AG04449 (cell line): ENCODE data around the gene PRRX1.

Experiments
- CTCF ChIA-PET: fragments of 350-600 bp; formaldehyde crosslinking; extraction: SDS; loops from one replicate; lab custom pipeline; 2021; ENCODE audit warnings: antibody characterized with exemption; lab: Yijun Ruan, JAX
- POLR2A ChIA-PET: fragments of 400-600, 350-600 bp; formaldehyde crosslinking; extraction: SDS; loops from one replicate; lab custom pipeline; 2020; ENCODE audit warnings: antibody characterized with exemption, inconsistent platforms; lab: Yijun Ruan, JAX
- DNase-seq: peaks from one replicate; pipeline ENCODE4 v3.0.0-alpha.2; 2010; ENCODE audit warnings: low read depth, low spot score
- H3K4me3 ChIP-seq: 2 replicates; pipeline ENCODE4 v1.5.1; 2011; ENCODE audit warnings: low read depth, mild to moderate bottlenecking, control low read depth, low read length
- CTCF ChIP-seq: IDR thresholded peaks from one replicate; pipeline ENCODE4 v1.5.1; 2011; ENCODE audit warnings: mild to moderate bottlenecking, moderate library complexity, low read length, control low read depth, inconsistent platforms; ENCODE audit not compliant: insufficient read depth; ENCODE audit errors: missing control alignments

The PRRX1 gene

DNA sequence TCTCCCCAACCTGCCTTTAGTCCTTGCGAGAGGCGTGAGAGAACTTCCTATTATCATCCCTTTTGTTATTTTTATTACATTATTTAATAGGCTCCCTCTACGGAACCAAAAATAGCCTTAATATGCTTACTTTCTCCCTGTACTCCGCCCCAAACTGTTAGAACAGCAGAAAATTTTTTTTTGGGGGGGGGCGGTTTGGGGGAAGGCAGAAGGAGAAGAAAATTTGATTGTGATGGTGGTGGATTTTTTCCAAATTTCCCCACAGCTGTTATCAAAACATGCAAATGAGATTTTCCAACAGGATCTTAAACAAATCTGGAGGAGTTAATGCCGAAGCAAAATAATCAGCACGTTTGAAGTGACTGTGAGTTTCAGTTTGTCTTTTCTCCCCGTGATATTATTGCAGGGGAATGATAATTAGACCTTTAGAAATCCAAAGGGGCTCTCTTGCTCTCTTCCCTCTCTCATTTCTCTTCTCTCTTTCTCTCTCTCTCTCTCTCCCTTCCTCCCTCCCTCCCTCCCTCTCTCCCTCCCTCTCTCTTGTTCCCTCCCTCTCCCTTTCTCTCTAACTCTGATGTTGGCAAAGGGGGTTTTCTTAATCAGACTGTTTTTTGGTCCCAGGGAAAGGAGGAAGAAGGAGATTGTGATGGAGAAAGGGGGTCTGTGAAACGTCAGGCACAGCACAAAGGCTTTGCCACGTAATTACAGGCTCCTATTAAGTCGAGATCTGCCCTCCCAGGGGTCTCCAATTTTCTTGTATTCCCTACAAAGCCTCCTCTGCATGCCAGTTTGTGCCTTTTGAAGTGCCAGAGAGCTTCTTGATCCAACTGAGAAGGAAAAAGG is 1.1 kb upstream of the PRRX1 start:
- TF ChIP-seq CTCF = no peak
- CTCF ChIA-PET = interaction anchor here (0.7 to 1.0 kb wide), 3 partner anchors 103 to 652 kb away, joined by 3 to 4 read pairs (median 4); no protein-coding TSS in a partner anchor
- POLR2A ChIA-PET = interaction anchor here (0.6 to 2.0 kb wide), 2 partner anchors 13 to 130 kb away, joined by 3 to 6 read pairs; no protein-coding TSS in a partner anchor
- H3K4me3 ChIP-seq = peak overlapping the region; percentile 95
- DNase-seq = no peak

DNA sequence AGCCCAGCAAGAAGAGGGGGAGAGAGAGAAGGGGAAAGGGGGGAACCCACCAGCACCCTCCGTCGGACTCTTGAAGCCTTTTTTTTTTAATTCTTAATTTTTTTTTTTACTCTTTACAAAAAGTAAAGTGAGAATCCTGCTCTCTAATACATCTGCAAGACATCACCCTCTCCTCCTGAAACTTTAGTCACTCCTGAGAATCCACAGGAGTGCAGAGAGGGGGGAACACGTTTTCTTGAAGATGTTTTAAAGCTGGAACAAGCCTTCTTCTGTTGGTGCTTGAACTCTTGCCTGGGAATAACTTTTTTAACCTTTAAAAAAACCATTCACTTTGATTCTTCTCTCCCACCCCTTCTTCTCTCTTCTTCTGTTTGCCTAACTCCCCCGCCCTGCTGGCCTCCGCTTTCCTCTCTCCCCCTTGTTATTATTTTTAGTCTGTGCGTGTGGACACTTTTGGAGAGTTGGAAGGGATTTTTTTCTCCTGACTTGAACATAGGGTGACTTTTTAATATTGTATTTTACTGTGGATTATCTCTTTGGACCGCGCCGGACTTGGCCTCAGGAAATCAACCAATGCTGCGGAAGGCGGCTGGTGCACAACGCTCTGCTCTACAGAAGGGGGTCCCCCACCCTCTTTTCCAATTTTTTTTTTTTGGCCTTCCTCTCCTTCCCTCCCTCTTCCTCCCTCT is 383 bp upstream of the PRRX1 start:
- DNase-seq = no peak
- ChIA-PET CTCF (interaction anchor here (0.7 to 1.1 kb wide), 4 partner anchors 102 to 653 kb away, joined by 3 to 4 read pairs (median 4); no protein-coding TSS in a partner anchor), POLR2A (interaction anchor here (0.6 to 2.0 kb wide), 3 partner anchors 12 to 132 kb away, joined by 3 to 9 read pairs (median 6); partner anchors contain the start of gene GORAB)
- TF ChIP-seq CTCF = no peak
- peak overlapping the region; percentile 95 for H3K4me3 ChIP-seq

GRCh38 chr1:170664828-170665612 is 1.1 kb downstream of the PRRX1 start:
- ChIA-PET POLR2A (interaction anchor here (0.7 to 2.0 kb wide), 4 partner anchors 11 to 133 kb away, joined by 3 to 9 read pairs (median 4); partner anchors contain the start of gene GORAB), CTCF (interaction anchor here (0.7 to 1.8 kb wide), 5 partner anchors 11 to 737 kb away, joined by 3 to 5 read pairs (median 4); no protein-coding TSS in a partner anchor)
- peak; percentile 36 for TF ChIP-seq CTCF
- no peak for DNase-seq
- peak overlapping the region; percentile 95 for H3K4me3 ChIP-seq

GRCh38 chr1:170665629-170666028 is 1.7 kb downstream of the PRRX1 start:
- POLR2A ChIA-PET = interaction anchor here (0.7 to 1.7 kb wide), 4 partner anchors 33 to 134 kb away, joined by 3 to 9 read pairs (median 3); partner anchors contain the start of gene GORAB
- H3K4me3 ChIP-seq = peak overlapping the region; percentile 95
- CTCF ChIA-PET = interaction anchor here (1.0 to 1.8 kb wide), 4 partner anchors 100 to 737 kb away, joined by 3 to 5 read pairs (median 4); no protein-coding TSS in a partner anchor
- DNase-seq = no peak
- TF ChIP-seq CTCF = no peak

- TF ChIP-seq CTCF = no peak
- H3K4me3 ChIP-seq = peak overlapping the region; percentile 95
- ChIA-PET CTCF (interaction anchor here (0.6 to 3.5 kb wide), 8 partner anchors 9 to 738 kb away, joined by 3 to 12 read pairs (median 3); no protein-coding TSS in a partner anchor), POLR2A (interaction anchor here (0.6 to 2.2 kb wide), 7 partner anchors 9 to 135 kb away, joined by 3 to 8 read pairs (median 3); partner anchors contain the start of gene GORAB)
- no peak for DNase-seq
Observed at GRCh38 chr1:170666541-170667254, 2.8 kb downstream of the PRRX1 start.
